AG04450 (cell line): Measurements from ENCODE around the gene NSMF. TPM values are rescaled to one million over a fixed set of nuclear protein-coding genes. Genes with fewer than 3 reads are reported as not detected.

Source experiments
- CTCF ChIA-PET: fragments of 300-600, 350-600 bp; formaldehyde crosslinking; extraction: SDS; loops from one replicate; lab custom pipeline; 2022; ENCODE audit warnings: antibody characterized with exemption, inconsistent platforms; lab: Charles Lee
- POLR2A ChIA-PET: fragments of 350-600 bp; formaldehyde crosslinking; extraction: SDS; loops from one replicate; lab custom pipeline; 2021; ENCODE audit warnings: antibody characterized with exemption, inconsistent platforms; lab: Yijun Ruan, JAX
- DNase-seq: peaks from one replicate; pipeline ENCODE4 v3.0.0-alpha.2; 2011; ENCODE audit warnings: low read depth, low spot score
- H3K27ac ChIP-seq: one replicate; pipeline ENCODE4 v1.5.1; 2012; ENCODE audit warnings: low read depth, low read length, control low read depth
- H3K27me3 ChIP-seq: one replicate; pipeline ENCODE4 v1.6.0; 2012; ENCODE audit warnings: low read length; ENCODE audit not compliant: control insufficient read depth, insufficient read depth
- H3K4me3 ChIP-seq: 2 replicates; pipeline ENCODE4 v1.5.1; 2011; ENCODE audit warnings: mild to moderate bottlenecking, low read depth, low read length, control low read depth
- H3K9me3 ChIP-seq: 2 replicates; pipeline ENCODE4 v1.5.1; 2012; ENCODE audit warnings: low read length; ENCODE audit not compliant: control insufficient read depth, insufficient read depth
- CTCF ChIP-seq: IDR thresholded peaks from 2 replicates; pipeline ENCODE4 v1.5.1; 2011; ENCODE audit warnings: low read depth, low read length, control low read depth, inconsistent platforms
- polyA plus RNA-seq: library from polyadenylated mRNA; depleted of rRNA; stranded (reverse); fragments of >200 nt; gene quantifications from 2 replicates; pipeline ENCODE4 v1.2.3, GENCODE V29; 2011

The NSMF gene
- polyA plus RNA-seq, 1 experiment, result 20.7 TPM

GRCh38 chr9:137487454-137488326 lies 28.6 kb upstream of the NSMF start:
- no peak for DNase-seq
- ChIA-PET CTCF (no interaction called here), POLR2A (interaction anchor here (0.5 kb wide), 1 partner anchor 37 kb away, joined by 3 read pairs; no protein-coding TSS in a partner anchor)
- Histone ChIP-seq H3K9me3 (peaks cover 5% of the 10 kb centered on the region; the same call in 1 of the 2 replicates), H3K27me3 (peaks cover 26% of the 10 kb centered on the region), H3K4me3 (no peak overlapping the region), H3K27ac (no peak overlapping the region)
- no peak for TF ChIP-seq CTCF

- no peak for TF ChIP-seq CTCF
- ChIA-PET POLR2A (no interaction called here), CTCF (interaction anchor here (0.8 kb wide), 1 partner anchor 64 kb away, joined by 5 read pairs; the partner anchor contains the start of gene EXD3)
- Histone ChIP-seq H3K27me3 (peaks cover 26% of the 10 kb centered on the region), H3K27ac (no peak overlapping the region), H3K9me3 (peaks cover 9% of the 10 kb centered on the region; the same call in 1 of the 2 replicates), H3K4me3 (no peak overlapping the region)
- DNase-seq, result no peak
These were observed 27.7 kb upstream of the NSMF start for GRCh38 chr9:137486545-137487453.

GRCh38 chr9:137486141-137486490 lies 27.0 kb upstream of the NSMF start:
- TF ChIP-seq CTCF, result no peak
- H3K4me3 ChIP-seq, result no peak overlapping the region
- H3K27ac ChIP-seq, result no peak overlapping the region
- POLR2A ChIA-PET, result no interaction called here
- CTCF ChIA-PET, result interaction anchor here (0.8 kb wide), 1 partner anchor 63 kb away, joined by 5 read pairs; the partner anchor contains the start of gene EXD3
- DNase-seq, result no peak
- peaks cover 13% of the 10 kb centered on the region; the same call in 1 of the 2 replicates for H3K9me3 ChIP-seq
- peaks cover 26% of the 10 kb centered on the region for H3K27me3 ChIP-seq

GRCh38 chr9:137485343-137486140 lies 26.4 kb upstream of the NSMF start:
- Histone ChIP-seq H3K27me3 (peaks cover 26% of the 10 kb centered on the region), H3K27ac (no peak overlapping the region), H3K9me3 (peaks cover 13% of the 10 kb centered on the region; the same call in 1 of the 2 replicates), H3K4me3 (no peak overlapping the region)
- no peak for DNase-seq
- ChIA-PET CTCF (no interaction called here), POLR2A (no interaction called here)
- TF ChIP-seq CTCF, result no peak
